Tibial nerve (tissue), 4 donors: Measurements from ENCODE around the gene UBE2D3.

Experiments
- EP300 ChIP-seq, 2 donors: sonication (generic); formaldehyde crosslinking; IDR thresholded peaks; one replicate each; pipeline ENCODE4 v1.6.1; 2017; ENCODE audit warnings: antibody characterized with exemption in 2 of 2, mild to moderate bottlenecking in 1 of 2
- POLR2A ChIP-seq, 2 donors: fragments of 450-650 bp; IDR thresholded peaks; one replicate each; pipeline ENCODE4 v1.6.1; 2017; ENCODE audit warnings: antibody characterized with exemption in 2 of 2, mild to moderate bottlenecking in 2 of 2, moderate library complexity in 2 of 2
- TF ChIP-seq, protein P1 (sequence below), 5 experiments: fragments of 200-600 bp in 3 of 5; fragments of 450-650 bp in 2 of 5; sonication (generic) in 3 of 5; IDR thresholded peaks; one replicate each; pipeline ENCODE4 v1.5.1; 2016 to 2019; ENCODE audit warnings: antibody characterized with exemption in 5 of 5, mild to moderate bottlenecking in 3 of 5, moderate library complexity in 2 of 5

DNA sequence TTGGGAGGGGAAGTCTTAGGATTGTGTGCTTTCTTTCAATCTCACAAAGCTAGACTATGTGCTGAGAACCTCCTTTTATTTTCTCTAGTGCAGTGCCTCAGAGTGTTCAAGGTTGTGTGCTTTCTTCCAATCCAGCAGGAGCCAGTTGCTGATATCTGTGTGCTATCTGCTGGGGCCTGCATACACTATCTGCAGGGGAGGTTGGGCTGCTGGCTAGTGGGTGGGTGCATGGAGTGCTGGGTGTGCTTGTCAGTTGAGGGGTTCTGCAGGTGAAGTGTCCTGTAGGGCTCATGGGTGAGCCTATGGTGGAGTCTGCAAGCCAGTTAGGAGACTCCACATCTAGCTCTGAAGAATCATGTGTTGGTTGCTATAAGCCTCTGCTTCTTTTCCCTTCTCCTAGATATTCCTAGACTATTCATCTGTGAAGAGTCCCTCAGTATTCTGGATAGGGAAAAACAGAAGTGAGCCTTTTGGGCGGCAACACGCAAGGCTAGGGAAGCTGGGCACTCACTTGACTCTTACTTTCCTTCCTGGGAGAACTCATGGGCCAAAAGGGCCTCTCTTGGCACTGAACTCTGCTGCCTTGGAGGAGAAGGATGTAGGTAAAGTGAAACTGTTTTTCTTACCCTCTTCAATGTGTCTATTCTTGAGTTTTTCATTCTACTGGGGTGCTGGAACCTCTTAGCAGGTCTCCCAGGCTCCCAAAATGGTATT lies 33.4 kb upstream of the UBE2D3 start:
- TF ChIP-seq, protein P1, sequence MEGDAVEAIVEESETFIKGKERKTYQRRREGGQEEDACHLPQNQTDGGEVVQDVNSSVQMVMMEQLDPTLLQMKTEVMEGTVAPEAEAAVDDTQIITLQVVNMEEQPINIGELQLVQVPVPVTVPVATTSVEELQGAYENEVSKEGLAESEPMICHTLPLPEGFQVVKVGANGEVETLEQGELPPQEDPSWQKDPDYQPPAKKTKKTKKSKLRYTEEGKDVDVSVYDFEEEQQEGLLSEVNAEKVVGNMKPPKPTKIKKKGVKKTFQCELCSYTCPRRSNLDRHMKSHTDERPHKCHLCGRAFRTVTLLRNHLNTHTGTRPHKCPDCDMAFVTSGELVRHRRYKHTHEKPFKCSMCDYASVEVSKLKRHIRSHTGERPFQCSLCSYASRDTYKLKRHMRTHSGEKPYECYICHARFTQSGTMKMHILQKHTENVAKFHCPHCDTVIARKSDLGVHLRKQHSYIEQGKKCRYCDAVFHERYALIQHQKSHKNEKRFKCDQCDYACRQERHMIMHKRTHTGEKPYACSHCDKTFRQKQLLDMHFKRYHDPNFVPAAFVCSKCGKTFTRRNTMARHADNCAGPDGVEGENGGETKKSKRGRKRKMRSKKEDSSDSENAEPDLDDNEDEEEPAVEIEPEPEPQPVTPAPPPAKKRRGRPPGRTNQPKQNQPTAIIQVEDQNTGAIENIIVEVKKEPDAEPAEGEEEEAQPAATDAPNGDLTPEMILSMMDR (IDR thresholded peaks at IDR 0.05), result no peak
- TF ChIP-seq POLR2A (IDR thresholded peaks at IDR 0.05), result no peak
- TF ChIP-seq EP300 (IDR thresholded peaks at IDR 0.05), result no peak
